Measurements from ENCODE around the gene RAB15. TPM values are rescaled to one million over a fixed set of nuclear protein-coding genes. Genes with fewer than 3 reads are reported as not detected.

Gene RAB15
- total and polyA plus RNA-seq, 2 donors (not counting 3 experiments of a cell fraction or from before 2014, with no cell fraction given) = 24.9 to 33.3 TPM

GRCh38 chr14:64970776-64971477 lies 1.2 kb downstream of the RAB15 start:
- Histone ChIP-seq H3K9me1 (replicated peaks; ENCODE audit: control insufficient read depth, extremely low read depth, insufficient read depth, low read length) (no peaks in the 10 kb centered on the region), H3K9me3 (replicated peaks; ENCODE audit: control insufficient read depth, insufficient read depth, low read length) (no peaks in the 10 kb centered on the region), H3K27me3 (ENCODE audit: control insufficient read depth in 2 of 2, insufficient read depth in 2 of 2, low read length in 2 of 2) (no peaks in the 10 kb centered on the region), H3K4me1 (ENCODE audit: control insufficient read depth, extremely low read depth, insufficient read depth, low read length) (peaks cover 8% of the 10 kb centered on the region), H3K27ac (ENCODE audit: insufficient read depth, low read depth, low read length) (no peak overlapping the region), H2AFZ (ENCODE audit: low read depth, low read length) (peak overlapping the region; percentile 96), H3K4me3 (replicated peaks in 1 of 3; ENCODE audit: insufficient read depth in 1 of 3, low read depth in 1 of 3, low read length in 3 of 3) (peak overlapping the region; percentile 60 to 88 (median 65)), H3K4me2 (ENCODE audit: insufficient read depth, low read length) (peak overlapping the region; percentile 87), H3K79me2 (ENCODE audit: control insufficient read depth, insufficient read depth, low read length) (no peaks in the 10 kb centered on the region), H3K36me3 (ENCODE audit: control insufficient read depth in 2 of 2, extremely low read depth in 1 of 2, insufficient read depth in 2 of 2, low read length in 2 of 2) (no peaks in the 10 kb centered on the region), H4K20me1 (replicated peaks; ENCODE audit: control insufficient read depth, extremely low read depth, insufficient read depth, low read length) (no peaks in the 10 kb centered on the region), H3K9ac (replicated peaks; ENCODE audit: extremely low read depth, insufficient read depth, low read length) (no peak overlapping the region)
- FAIRE-seq = peak; percentile 44
- ChIA-PET CTCF (interaction anchor here (1.7 to 2.5 kb wide), 3 partner anchors 10 to 60 kb away, joined by 5 to 7 read pairs (median 6); partner anchors contain the start of gene FNTB), POLR2A (interaction anchor here (0.5 kb wide), 1 partner anchor 60 kb away, joined by 3 read pairs; no protein-coding TSS in a partner anchor)
- dilution Hi-C loops (cut with MboI; ENCODE audit: extremely low pct_ligation_motif_present, low sequenced_read_pairs) = no loop called here
- intact Hi-C loops (cut with micrococcal nuclease) = no loop called here
- BruUV-seq (replicated peaks) = no TSS peak
- TF ChIP-seq JUN (IDR thresholded peaks at IDR 0.05; ENCODE audit: borderline replicate concordance, insufficient read depth, insufficient read length, low read depth) = no peak
- no peak for TF ChIP-seq POLR2A (IDR thresholded peaks at IDR 0.05; ENCODE audit: low read depth, low read length)
- no peak for TF ChIP-seq MYC (IDR thresholded peaks at IDR 0.05; ENCODE audit: low read depth, low read length)
- no peak for TF ChIP-seq POLR2AphosphoS5 (IDR thresholded peaks at IDR 0.05; ENCODE audit: insufficient read depth, low read depth, low read length)
- no peak for TF ChIP-seq EZH2 (IDR thresholded peaks at IDR 0.05; ENCODE audit: borderline replicate concordance, low read depth, low read length, severe bottlenecking)
- no peak for TF ChIP-seq MAX (IDR thresholded peaks at IDR 0.05; ENCODE audit: insufficient read depth, insufficient read length)
- TF ChIP-seq GATA2 (IDR thresholded peaks at IDR 0.05; ENCODE audit: insufficient read depth, insufficient read length, low read depth, low read length) = no peak
- TF ChIP-seq FOS (IDR thresholded peaks at IDR 0.05; ENCODE audit: borderline replicate concordance, insufficient read depth, low read length) = no peak
- TF ChIP-seq CTCF (IDR thresholded peaks at IDR 0.05; ENCODE audit: extremely low read depth in 1 of 2, insufficient read depth in 1 of 2, low read depth in 1 of 2, low read length in 2 of 2) = no peak
- DNase-seq (ENCODE audit: low read depth, low spot score) = peak; percentile 23

All from endothelial cell of umbilical vein (primary cell).